Thoracic aorta (tissue), 2 donors: ENCODE measurements around the gene ZNF483. TPM values are rescaled to one million over a fixed set of nuclear protein-coding genes. Genes with fewer than 3 reads are reported as not detected.

ENCODE experiments used
- ATAC-seq: fragments of 150-250 bp; one replicate; pipeline ENCODE4 v1.8.0; 2017; ENCODE audit warnings: low read depth; ENCODE audit not compliant: insufficient number of reproducible peaks, low FRiP score
- DNase-seq: peaks from one replicate; pipeline ENCODE4 v3.0.0-alpha.2; 2020; ENCODE audit warnings: low spot score
- H3K27ac ChIP-seq, 2 donors: fragments of 200-600 bp; sonication (generic); 1 replicate in 1 of 2; 2 replicates in 1 of 2; pipeline ENCODE4 v1.5.1; 2016; ENCODE audit warnings: mild to moderate bottlenecking in 2 of 2, moderate library complexity in 2 of 2
- H3K27me3 ChIP-seq: fragments of 200-600 bp; sonication (generic); replicated peaks from 2 replicates; pipeline ENCODE4 v1.6.0; 2016; ENCODE audit warnings: mild to moderate bottlenecking; ENCODE audit not compliant: insufficient read depth
- H3K36me3 ChIP-seq: fragments of 200-600 bp; sonication (generic); one replicate; pipeline ENCODE4 v1.5.1; 2016
- H3K4me1 ChIP-seq, 2 donors: fragments of 200-600 bp; sonication (generic); 1 replicate in 1 of 2; 2 replicates in 1 of 2; pipeline versions ENCODE4 v1.5.1 to v1.6.0; 2016; ENCODE audit warnings: low read depth in 2 of 2, mild to moderate bottlenecking in 1 of 2; ENCODE audit not compliant: control insufficient read depth in 1 of 2
- H3K4me3 ChIP-seq: fragments of 200-600 bp; sonication (generic); 2 replicates; pipeline ENCODE4 v1.5.1; 2016; ENCODE audit warnings: mild to moderate bottlenecking
- H3K9me3 ChIP-seq: fragments of 200-600 bp; sonication (generic); 2 replicates; pipeline ENCODE4 v1.5.1; 2016
- total RNA-seq, 2 donors: library from RNA; depleted of rRNA; stranded (reverse); fragments of >200 nt; gene quantifications; one replicate each; pipeline versions ENCODE4 v1.1.0 to v1.2.3, GENCODE V29; 2016
- TF ChIP-seq, protein P1 (sequence below): fragments of 200-600 bp; sonication (generic); IDR thresholded peaks from one replicate; pipeline ENCODE4 v1.5.1; 2019; ENCODE audit warnings: antibody characterized with exemption

ZNF483 gene
- total RNA-seq, 2 donors from 2014 or later = 9.7 to 17.8 TPM

DNA sequence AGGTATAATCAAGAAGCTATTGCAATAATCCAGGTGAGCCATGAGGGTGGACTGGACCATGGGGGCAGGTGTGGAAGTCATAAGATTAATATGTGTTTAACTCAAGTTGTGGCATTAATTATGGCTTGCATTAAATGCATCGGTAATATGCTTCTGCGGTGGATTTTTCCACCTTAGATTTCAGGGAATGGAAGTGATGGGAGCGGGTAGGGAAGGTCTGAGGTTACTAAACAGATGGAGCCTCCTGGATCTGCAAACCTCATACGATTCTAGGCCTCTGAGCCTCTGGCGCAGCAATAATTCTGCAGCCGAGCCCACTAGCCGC lies 286 bp upstream of the ZNF483 start:
- Histone ChIP-seq H3K27me3 (no peaks in the 10 kb centered on the region), H3K36me3 (no peaks in the 10 kb centered on the region), H3K27ac (peak overlapping the region in 1 of 2 donors; percentile 58), H3K9me3 (no peaks in the 10 kb centered on the region), H3K4me3 (peak overlapping the region; percentile 84), H3K4me1 (peaks cover 5 to 11% of the 10 kb centered on the region in 2 donors)
- TF ChIP-seq, protein P1, sequence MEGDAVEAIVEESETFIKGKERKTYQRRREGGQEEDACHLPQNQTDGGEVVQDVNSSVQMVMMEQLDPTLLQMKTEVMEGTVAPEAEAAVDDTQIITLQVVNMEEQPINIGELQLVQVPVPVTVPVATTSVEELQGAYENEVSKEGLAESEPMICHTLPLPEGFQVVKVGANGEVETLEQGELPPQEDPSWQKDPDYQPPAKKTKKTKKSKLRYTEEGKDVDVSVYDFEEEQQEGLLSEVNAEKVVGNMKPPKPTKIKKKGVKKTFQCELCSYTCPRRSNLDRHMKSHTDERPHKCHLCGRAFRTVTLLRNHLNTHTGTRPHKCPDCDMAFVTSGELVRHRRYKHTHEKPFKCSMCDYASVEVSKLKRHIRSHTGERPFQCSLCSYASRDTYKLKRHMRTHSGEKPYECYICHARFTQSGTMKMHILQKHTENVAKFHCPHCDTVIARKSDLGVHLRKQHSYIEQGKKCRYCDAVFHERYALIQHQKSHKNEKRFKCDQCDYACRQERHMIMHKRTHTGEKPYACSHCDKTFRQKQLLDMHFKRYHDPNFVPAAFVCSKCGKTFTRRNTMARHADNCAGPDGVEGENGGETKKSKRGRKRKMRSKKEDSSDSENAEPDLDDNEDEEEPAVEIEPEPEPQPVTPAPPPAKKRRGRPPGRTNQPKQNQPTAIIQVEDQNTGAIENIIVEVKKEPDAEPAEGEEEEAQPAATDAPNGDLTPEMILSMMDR = no peak
- no peak for DNase-seq
- no peak for ATAC-seq

DNA sequence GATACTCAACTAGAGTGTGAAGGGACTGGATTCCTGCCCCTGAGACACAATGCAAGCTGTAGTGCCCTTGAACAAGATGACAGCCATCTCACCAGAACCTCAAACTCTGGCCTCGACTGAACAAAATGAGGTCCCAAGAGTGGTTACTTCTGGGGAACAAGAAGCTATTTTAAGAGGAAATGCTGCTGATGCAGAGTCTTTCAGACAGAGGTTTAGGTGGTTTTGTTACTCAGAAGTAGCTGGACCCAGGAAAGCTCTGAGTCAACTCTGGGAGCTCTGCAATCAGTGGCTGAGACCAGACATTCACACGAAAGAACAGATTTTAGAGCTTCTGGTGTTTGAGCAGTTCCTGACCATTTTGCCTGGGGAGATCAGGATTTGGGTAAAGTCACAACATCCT lies 2.4 kb downstream of the ZNF483 start:
- DNase-seq = no peak
- Histone ChIP-seq H3K4me1 (peaks cover 5 to 11% of the 10 kb centered on the region in 2 donors), H3K4me3 (no peak overlapping the region), H3K27ac (no peak overlapping the region), H3K27me3 (no peaks in the 10 kb centered on the region), H3K36me3 (peaks cover 20% of the 10 kb centered on the region), H3K9me3 (peaks cover under 1% of the 10 kb centered on the region)
- no peak for ATAC-seq
- TF ChIP-seq, protein P1 = no peak

DNA sequence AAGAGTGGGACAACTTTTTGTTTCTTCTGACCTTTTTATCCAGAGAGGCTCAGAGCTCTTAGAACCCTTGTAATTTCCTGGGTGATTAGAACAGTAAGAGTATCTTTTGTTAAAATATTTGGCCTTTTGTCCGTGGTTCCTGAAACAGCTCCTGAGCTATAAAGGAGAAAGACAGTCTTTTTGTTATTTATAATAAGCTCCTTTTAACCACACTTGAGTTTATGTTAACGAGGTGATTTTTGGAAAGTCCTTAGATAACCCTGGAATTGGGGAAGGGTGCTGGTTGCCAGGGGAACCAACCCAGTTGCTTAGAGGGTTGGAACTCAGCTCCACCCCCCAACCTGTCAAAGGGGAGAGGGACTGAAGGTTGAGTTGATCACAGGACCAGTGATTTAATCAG lies 4.8 kb downstream of the ZNF483 start:
- DNase-seq (no peak), ATAC-seq (no peak)
- Histone ChIP-seq H3K36me3 (peaks cover 42% of the 10 kb centered on the region), H3K4me1 (peaks cover 5 to 11% of the 10 kb centered on the region in 2 donors), H3K27me3 (no peaks in the 10 kb centered on the region), H3K9me3 (peaks cover 18% of the 10 kb centered on the region), H3K4me3 (no peak overlapping the region), H3K27ac (no peak overlapping the region)
- TF ChIP-seq, protein P1 = no peak

DNA sequence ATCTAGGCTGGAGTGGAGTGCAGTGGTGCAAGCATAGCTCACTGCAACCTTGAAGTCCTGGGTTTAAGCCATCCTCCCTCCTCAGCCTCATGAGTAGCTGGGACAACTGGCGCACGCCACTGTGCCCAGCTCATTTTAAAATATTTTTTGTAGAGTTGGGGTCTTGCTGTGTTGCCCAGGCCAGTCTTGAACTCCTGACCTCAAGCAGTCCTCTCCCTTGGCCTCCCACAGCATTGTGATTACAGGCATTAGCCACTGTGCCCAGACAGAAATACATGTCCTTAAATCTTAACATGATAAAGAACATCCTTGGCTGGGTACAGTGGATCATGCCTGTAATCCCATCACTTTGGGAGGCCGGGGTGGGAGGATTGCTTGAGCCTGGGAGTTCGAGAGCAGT lies 6.7 kb downstream of the ZNF483 start:
- ATAC-seq = no peak
- TF ChIP-seq, protein P1 = no peak
- H3K36me3 ChIP-seq = peaks cover 57% of the 10 kb centered on the region

DNA sequence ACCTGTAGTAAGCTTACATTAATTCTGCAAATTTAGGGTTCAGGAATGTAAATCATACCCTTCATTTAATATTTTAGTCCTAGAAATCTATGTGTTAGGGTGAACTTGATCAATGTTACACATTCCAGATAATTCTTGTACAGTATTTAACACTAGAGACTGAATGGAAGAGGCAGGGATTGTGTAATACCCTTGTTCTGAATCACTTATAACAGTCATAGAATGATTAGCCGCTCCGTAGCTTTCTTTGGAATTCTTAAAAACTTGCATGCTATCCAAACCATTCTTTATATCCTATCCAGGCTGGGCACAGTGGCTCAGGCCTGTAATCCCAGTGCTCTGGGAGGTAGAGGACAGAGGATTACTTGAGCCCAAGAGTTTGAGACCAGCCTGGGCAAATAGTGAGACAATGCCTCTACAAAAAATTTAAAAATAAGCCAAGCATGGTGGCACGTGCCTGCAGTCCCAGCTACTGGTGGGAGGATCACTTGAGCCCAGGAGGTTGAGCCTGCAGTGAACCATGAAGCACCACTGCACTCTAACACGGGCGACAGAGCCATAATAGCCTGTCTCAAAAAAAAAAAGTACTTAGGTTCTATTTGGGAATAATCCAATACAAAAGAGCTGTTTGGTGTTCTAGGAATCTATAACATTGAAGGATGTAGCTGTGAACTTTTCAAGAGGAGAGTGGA lies 8.3 kb downstream of the ZNF483 start:
- peaks cover 71% of the 10 kb centered on the region for H3K36me3 ChIP-seq
- H3K9me3 ChIP-seq = peaks cover 42% of the 10 kb centered on the region
- H3K27me3 ChIP-seq = no peaks in the 10 kb centered on the region
- no peak for DNase-seq
- H3K27ac ChIP-seq = no peak overlapping the region
- H3K4me3 ChIP-seq = no peak overlapping the region
- ATAC-seq = no peak
- H3K4me1 ChIP-seq = no peaks in the 10 kb centered on the region
- TF ChIP-seq, protein P1 = no peak

More for the DNA sequence above, 6.7 kb downstream of the ZNF483 start:
- Histone ChIP-seq H3K27ac (no peak overlapping the region), H3K9me3 (peaks cover 32% of the 10 kb centered on the region), H3K4me1 (no peaks in the 10 kb centered on the region), H3K4me3 (no peak overlapping the region), H3K27me3 (no peaks in the 10 kb centered on the region)
- no peak for DNase-seq
